WTC11 (cell line): ENCODE data around the gene GIGYF1. TPM values are rescaled to one million over a fixed set of nuclear protein-coding genes. Genes with fewer than 3 reads are reported as not detected.

ENCODE experiments used
- ATAC-seq: fragments of 200-7000 bp; cut with Tn5 transposase; 2 replicates; pipeline ENCODE4 v1.10.0; 2021; ENCODE audit warnings: mild to moderate bottlenecking, moderate library complexity
- CTCF ChIA-PET: fragments of 300-600 bp; sonication (Branson Sonifier 250); formaldehyde crosslinking; loops from one replicate; lab custom pipeline; 2021; ENCODE audit warnings: antibody characterized with exemption; lab: Charles Lee
- POLR2A ChIA-PET: fragments of 350-600 bp; sonication (Branson Sonifier 250); formaldehyde crosslinking; loops from one replicate; lab custom pipeline; 2021; ENCODE audit warnings: antibody characterized with exemption; lab: Charles Lee
- DNase-seq: peaks from one replicate; pipeline ENCODE4 v3.0.0; 2021; ENCODE audit warnings: low spot score
- H3K27ac Mint-ChIP-seq: 2 replicates; pipeline ENCODE4 v1.8.0; 2021; ENCODE audit warnings: mixed read lengths
- H3K27me3 Mint-ChIP-seq: 2 replicates; pipeline ENCODE4 v1.8.0; 2021; ENCODE audit warnings: low read depth, mild to moderate bottlenecking, moderate library complexity, mixed read lengths
- H3K36me3 Mint-ChIP-seq: 2 replicates; pipeline ENCODE4 v1.8.0; 2021; ENCODE audit warnings: mixed read lengths
- H3K4me1 Mint-ChIP-seq: 2 replicates; pipeline ENCODE4 v1.8.0; 2022; ENCODE audit warnings: mixed read lengths
- H3K4me3 Mint-ChIP-seq: 2 replicates; pipeline ENCODE4 v1.8.0; 2021; ENCODE audit warnings: mild to moderate bottlenecking, moderate library complexity, mixed read lengths
- H3K9me3 Mint-ChIP-seq: 2 replicates; pipeline ENCODE4 v1.8.0; 2021; ENCODE audit warnings: mixed read lengths
- CREB1 ChIP-seq: sonication (generic); formaldehyde crosslinking; IDR thresholded peaks from 2 replicates; pipeline ENCODE4 v1.8.0; 2023; ENCODE audit warnings: mild to moderate bottlenecking, missing genetic modification reagents
- FOXJ3 ChIP-seq: sonication (generic); formaldehyde crosslinking; IDR thresholded peaks from 2 replicates; pipeline ENCODE4 v1.9.0; 2021; ENCODE audit warnings: missing genetic modification reagents, mild to moderate bottlenecking, borderline replicate concordance
- FOXK1 ChIP-seq: sonication (generic); formaldehyde crosslinking; IDR thresholded peaks from 2 replicates; pipeline ENCODE4 v1.8.0; 2022; ENCODE audit warnings: mild to moderate bottlenecking, moderate library complexity, missing genetic modification reagents
- JUN ChIP-seq: sonication (generic); formaldehyde crosslinking; IDR thresholded peaks from 2 replicates; pipeline ENCODE4 v1.8.0; 2023; ENCODE audit warnings: mild to moderate bottlenecking, missing genetic modification reagents
- KAT7 ChIP-seq: sonication (generic); formaldehyde crosslinking; IDR thresholded peaks from 2 replicates; pipeline ENCODE4 v1.8.1; 2023; ENCODE audit warnings: missing genetic modification reagents, mild to moderate bottlenecking, borderline replicate concordance
- MXD4 ChIP-seq: fragments of 250-450 bp; sonication (Bioruptor Pico); IDR thresholded peaks from 2 replicates; pipeline ENCODE4 v1.8.0; 2021; ENCODE audit warnings: mild to moderate bottlenecking, moderate library complexity, borderline replicate concordance
- NFATC4 ChIP-seq: fragments of 250-450 bp; sonication (Bioruptor Pico); IDR thresholded peaks from 2 replicates; pipeline ENCODE4 v1.9.0; 2021; ENCODE audit warnings: mild to moderate bottlenecking
- NR2C2 ChIP-seq: sonication (generic); formaldehyde crosslinking; IDR thresholded peaks from 2 replicates; pipeline ENCODE4 v1.8.0; 2022; ENCODE audit warnings: mild to moderate bottlenecking, missing genetic modification reagents
- NR3C1 ChIP-seq: sonication (generic); formaldehyde crosslinking; conservative IDR thresholded peaks from 2 replicates; pipeline ENCODE4 v1.8.1; 2023; ENCODE audit warnings: low read depth, mild to moderate bottlenecking, missing genetic modification reagents
- OVOL2 ChIP-seq: fragments of 250-450 bp; sonication (Bioruptor Pico); IDR thresholded peaks from 2 replicates; pipeline ENCODE4 v1.9.0; 2021; ENCODE audit warnings: mild to moderate bottlenecking, borderline replicate concordance
- PRRX2 ChIP-seq: fragments of 250-450 bp; sonication (Bioruptor Pico); IDR thresholded peaks from 2 replicates; pipeline ENCODE4 v1.8.0; 2021; ENCODE audit warnings: mild to moderate bottlenecking
- SMAD3 ChIP-seq: sonication (generic); formaldehyde crosslinking; IDR thresholded peaks from 2 replicates; pipeline ENCODE4 v1.8.0; 2022; ENCODE audit warnings: missing genetic modification reagents, mild to moderate bottlenecking, borderline replicate concordance
- SOX15 ChIP-seq: fragments of 250-450 bp; sonication (Bioruptor Pico); IDR thresholded peaks from 2 replicates; pipeline ENCODE4 v1.9.0; 2021; ENCODE audit warnings: mild to moderate bottlenecking
- TCF7 ChIP-seq: sonication (generic); formaldehyde crosslinking; IDR thresholded peaks from 2 replicates; pipeline ENCODE4 v1.8.0; 2022; ENCODE audit warnings: mild to moderate bottlenecking, low read depth, missing genetic modification reagents, moderate library complexity
- TP53 ChIP-seq: sonication (generic); formaldehyde crosslinking; IDR thresholded peaks from 2 replicates; pipeline ENCODE4 v1.8.1; 2023; ENCODE audit warnings: mild to moderate bottlenecking, missing genetic modification reagents
- ZNF121 ChIP-seq: sonication (generic); formaldehyde crosslinking; IDR thresholded peaks from 2 replicates; pipeline ENCODE4 v1.8.0; 2023; ENCODE audit warnings: missing genetic modification reagents
- ZNF263 ChIP-seq: sonication (generic); formaldehyde crosslinking; IDR thresholded peaks from 2 replicates; pipeline ENCODE4 v1.8.1; 2022; ENCODE audit warnings: low read depth, mild to moderate bottlenecking, moderate library complexity, missing genetic modification reagents
- ZNF416 ChIP-seq: fragments of 250-450 bp; sonication (Bioruptor Pico); IDR thresholded peaks from 2 replicates; pipeline ENCODE4 v1.9.0; 2021; ENCODE audit warnings: mild to moderate bottlenecking, inconsistent platforms
- ZNF423 ChIP-seq: fragments of 250-450 bp; sonication (Bioruptor Pico); IDR thresholded peaks from 2 replicates; pipeline ENCODE4 v2.1.2; 2022; ENCODE audit warnings: mild to moderate bottlenecking, moderate library complexity
- total RNA-seq: library from RNA; stranded (reverse); gene quantifications from 3 replicates; pipeline ENCODE4 v1.2.3, GENCODE V29; 2021
- TF ChIP-seq, protein P1 (sequence below): sonication (generic); formaldehyde crosslinking; IDR thresholded peaks from 2 replicates; pipeline ENCODE4 v1.8.1; 2022; ENCODE audit warnings: mild to moderate bottlenecking, moderate library complexity, missing genetic modification reagents
- TF ChIP-seq, protein P2 (sequence below): fragments of 250-450 bp; sonication (Bioruptor Pico); IDR thresholded peaks from 2 replicates; pipeline ENCODE4 v1.9.0; 2021; ENCODE audit warnings: mild to moderate bottlenecking
- TF ChIP-seq, protein P3 (sequence below): sonication (generic); formaldehyde crosslinking; IDR thresholded peaks from 2 replicates; pipeline ENCODE4 v1.8.1; 2023; ENCODE audit warnings: mild to moderate bottlenecking, missing genetic modification reagents

GIGYF1 gene
- total RNA-seq, 1 experiment from 2014 or later: 130 TPM

DNA sequence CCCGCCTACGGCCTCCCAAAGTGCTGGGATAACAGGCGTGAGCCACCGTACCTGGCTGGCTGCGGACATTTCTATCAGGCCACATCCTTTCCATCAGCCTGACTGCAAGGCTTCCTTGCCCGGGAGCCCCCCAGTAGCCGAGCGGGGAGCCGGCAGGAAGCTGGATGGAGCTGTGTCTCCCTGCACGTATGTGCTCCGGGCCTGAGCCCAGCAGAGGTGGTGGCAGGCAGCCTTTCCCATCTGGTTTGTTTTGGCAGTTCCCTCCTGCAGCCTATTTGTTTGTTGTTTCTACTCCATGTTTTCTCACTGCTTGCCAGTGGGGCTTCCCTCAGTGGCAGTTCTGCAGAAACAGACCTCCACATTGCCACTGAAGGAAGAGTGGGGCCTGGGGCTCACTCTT, 17.3 kb upstream of the GIGYF1 start (continued):
- no peak for TF ChIP-seq ZNF263 (CRISPR knock-in tag)

DNA sequence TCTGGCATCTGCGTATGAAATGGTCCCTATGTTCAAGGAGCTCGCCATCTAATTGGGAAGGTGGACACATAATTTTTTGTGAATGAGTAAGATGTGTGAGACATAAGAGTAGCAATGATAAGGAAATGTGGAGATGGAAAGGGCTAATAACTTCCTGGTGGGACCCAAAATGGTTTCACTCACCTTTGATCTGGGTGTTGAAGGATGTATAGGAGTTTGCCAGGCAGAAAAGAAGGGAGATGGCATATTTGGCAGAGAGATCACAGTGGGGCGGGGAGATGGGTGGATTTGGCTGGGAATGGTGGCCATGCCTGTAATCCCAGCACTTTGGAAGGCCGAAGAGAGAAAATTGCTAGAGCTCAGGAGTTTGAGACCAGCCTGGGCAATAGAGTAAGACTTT, 16.4 kb upstream of the GIGYF1 start:
- no peak overlapping the region for H3K27ac Mint-ChIP-seq
- no peaks in the 10 kb centered on the region for H3K27me3 Mint-ChIP-seq
- ChIA-PET POLR2A (no interaction called here), CTCF (interaction anchor here (0.7 to 2.5 kb wide), 3 partner anchors 16 to 141 kb away, joined by 3 to 11 read pairs (median 3); no protein-coding TSS in a partner anchor)
- ATAC-seq: no peak
- H3K4me3 Mint-ChIP-seq: no peak overlapping the region
- TF ChIP-seq, protein P1, sequence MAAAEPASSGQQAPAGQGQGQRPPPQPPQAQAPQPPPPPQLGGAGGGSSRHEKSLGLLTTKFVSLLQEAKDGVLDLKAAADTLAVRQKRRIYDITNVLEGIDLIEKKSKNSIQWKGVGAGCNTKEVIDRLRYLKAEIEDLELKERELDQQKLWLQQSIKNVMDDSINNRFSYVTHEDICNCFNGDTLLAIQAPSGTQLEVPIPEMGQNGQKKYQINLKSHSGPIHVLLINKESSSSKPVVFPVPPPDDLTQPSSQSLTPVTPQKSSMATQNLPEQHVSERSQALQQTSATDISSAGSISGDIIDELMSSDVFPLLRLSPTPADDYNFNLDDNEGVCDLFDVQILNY (CRISPR knock-in tag): no peak
- TF ChIP-seq SMAD3 (CRISPR knock-in tag) (no peak), ZNF121 (no peak), PRRX2 (CRISPR knock-in tag) (no peak)
- TF ChIP-seq, protein P2, sequence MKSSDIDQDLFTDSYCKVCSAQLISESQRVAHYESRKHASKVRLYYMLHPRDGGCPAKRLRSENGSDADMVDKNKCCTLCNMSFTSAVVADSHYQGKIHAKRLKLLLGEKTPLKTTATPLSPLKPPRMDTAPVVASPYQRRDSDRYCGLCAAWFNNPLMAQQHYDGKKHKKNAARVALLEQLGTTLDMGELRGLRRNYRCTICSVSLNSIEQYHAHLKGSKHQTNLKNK (CRISPR knock-in tag): no peak
- H3K4me1 Mint-ChIP-seq: peaks cover 8% of the 10 kb centered on the region
- no peaks in the 10 kb centered on the region for H3K9me3 Mint-ChIP-seq
- no peak for DNase-seq
- peaks cover 10% of the 10 kb centered on the region for H3K36me3 Mint-ChIP-seq

DNA sequence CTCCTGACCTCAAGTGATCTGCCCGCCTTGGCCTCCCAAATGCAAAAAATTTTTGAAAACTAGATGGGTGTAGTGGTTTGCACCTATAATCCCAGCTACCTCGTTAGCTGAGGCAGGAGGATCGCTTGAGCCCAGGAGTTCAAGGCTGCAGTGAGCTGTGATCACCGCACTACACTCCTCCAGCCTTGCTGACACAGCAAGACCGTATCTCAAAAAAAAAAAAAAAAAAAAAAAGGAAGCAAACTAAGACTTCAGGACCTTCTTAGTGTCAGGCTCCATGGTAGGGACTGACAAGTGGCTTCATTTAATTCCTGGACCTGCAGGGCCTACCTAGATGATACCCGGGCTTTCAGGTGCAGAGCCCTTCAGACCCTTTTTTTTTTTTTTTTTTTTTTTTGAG, 14.3 kb upstream of the GIGYF1 start:
- no peak overlapping the region; the same call in 1 of the 2 replicates for H3K4me3 Mint-ChIP-seq
- peaks cover 8% of the 10 kb centered on the region for H3K4me1 Mint-ChIP-seq
- H3K9me3 Mint-ChIP-seq: no peaks in the 10 kb centered on the region
- ChIA-PET CTCF (interaction anchor here (1.0 to 1.1 kb wide), 3 partner anchors 17 to 79 kb away, joined by 3 to 4 read pairs (median 4); no protein-coding TSS in a partner anchor), POLR2A (interaction anchor here (0.6 kb wide), 1 partner anchor 12 kb away, joined by 3 read pairs; the partner anchor contains the start of gene EPO)
- H3K27me3 Mint-ChIP-seq: no peaks in the 10 kb centered on the region
- peaks cover 10% of the 10 kb centered on the region for H3K36me3 Mint-ChIP-seq
- ATAC-seq: no peak
- DNase-seq: no peak
- TF ChIP-seq NR2C2 (CRISPR knock-in tag): no peak
- TF ChIP-seq ZNF423: no peak
- no peak for TF ChIP-seq MXD4 (CRISPR knock-in tag)
- no peak for TF ChIP-seq ZNF416
- no peak for TF ChIP-seq KAT7 (CRISPR knock-in tag)
- no peak for TF ChIP-seq TCF7 (CRISPR knock-in tag)
- no peak for TF ChIP-seq CREB1 (CRISPR knock-in tag)
- no peak for TF ChIP-seq NFATC4
- no peak for TF ChIP-seq OVOL2 (CRISPR knock-in tag)
- no peak for TF ChIP-seq NR3C1 (CRISPR knock-in tag)
- TF ChIP-seq FOXK1 (CRISPR knock-in tag): no peak
- TF ChIP-seq, protein P3, sequence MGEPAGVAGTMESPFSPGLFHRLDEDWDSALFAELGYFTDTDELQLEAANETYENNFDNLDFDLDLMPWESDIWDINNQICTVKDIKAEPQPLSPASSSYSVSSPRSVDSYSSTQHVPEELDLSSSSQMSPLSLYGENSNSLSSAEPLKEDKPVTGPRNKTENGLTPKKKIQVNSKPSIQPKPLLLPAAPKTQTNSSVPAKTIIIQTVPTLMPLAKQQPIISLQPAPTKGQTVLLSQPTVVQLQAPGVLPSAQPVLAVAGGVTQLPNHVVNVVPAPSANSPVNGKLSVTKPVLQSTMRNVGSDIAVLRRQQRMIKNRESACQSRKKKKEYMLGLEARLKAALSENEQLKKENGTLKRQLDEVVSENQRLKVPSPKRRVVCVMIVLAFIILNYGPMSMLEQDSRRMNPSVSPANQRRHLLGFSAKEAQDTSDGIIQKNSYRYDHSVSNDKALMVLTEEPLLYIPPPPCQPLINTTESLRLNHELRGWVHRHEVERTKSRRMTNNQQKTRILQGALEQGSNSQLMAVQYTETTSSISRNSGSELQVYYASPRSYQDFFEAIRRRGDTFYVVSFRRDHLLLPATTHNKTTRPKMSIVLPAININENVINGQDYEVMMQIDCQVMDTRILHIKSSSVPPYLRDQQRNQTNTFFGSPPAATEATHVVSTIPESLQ (CRISPR knock-in tag): no peak
- no peak for TF ChIP-seq TP53 (CRISPR knock-in tag)
- no peak for TF ChIP-seq JUN (CRISPR knock-in tag)
- no peak for TF ChIP-seq SMAD3 (CRISPR knock-in tag)
- TF ChIP-seq FOXJ3 (CRISPR knock-in tag): no peak
- TF ChIP-seq SOX15 (CRISPR knock-in tag): no peak
- TF ChIP-seq, all 79 proteins: peak for 0
- no peak overlapping the region for H3K27ac Mint-ChIP-seq
